GM11168 (cell line): ENCODE results near the gene IGFBP1.
"Not testable (repeated sequence)": the region's sequence is repeated elsewhere in the genome, so short reads cannot be mapped to it uniquely, and the experiment has no call there.

ENCODE experiments used
- in situ Hi-C: fragments of 300-500 bp; cut with MboI; formaldehyde crosslinking; loops from one replicate; pipeline ENCODE4 v1.12.0; 2022; ENCODE audit warnings: low sequenced_read_pairs; ENCODE audit not compliant: unreplicated experiment

Gene IGFBP1

DNA sequence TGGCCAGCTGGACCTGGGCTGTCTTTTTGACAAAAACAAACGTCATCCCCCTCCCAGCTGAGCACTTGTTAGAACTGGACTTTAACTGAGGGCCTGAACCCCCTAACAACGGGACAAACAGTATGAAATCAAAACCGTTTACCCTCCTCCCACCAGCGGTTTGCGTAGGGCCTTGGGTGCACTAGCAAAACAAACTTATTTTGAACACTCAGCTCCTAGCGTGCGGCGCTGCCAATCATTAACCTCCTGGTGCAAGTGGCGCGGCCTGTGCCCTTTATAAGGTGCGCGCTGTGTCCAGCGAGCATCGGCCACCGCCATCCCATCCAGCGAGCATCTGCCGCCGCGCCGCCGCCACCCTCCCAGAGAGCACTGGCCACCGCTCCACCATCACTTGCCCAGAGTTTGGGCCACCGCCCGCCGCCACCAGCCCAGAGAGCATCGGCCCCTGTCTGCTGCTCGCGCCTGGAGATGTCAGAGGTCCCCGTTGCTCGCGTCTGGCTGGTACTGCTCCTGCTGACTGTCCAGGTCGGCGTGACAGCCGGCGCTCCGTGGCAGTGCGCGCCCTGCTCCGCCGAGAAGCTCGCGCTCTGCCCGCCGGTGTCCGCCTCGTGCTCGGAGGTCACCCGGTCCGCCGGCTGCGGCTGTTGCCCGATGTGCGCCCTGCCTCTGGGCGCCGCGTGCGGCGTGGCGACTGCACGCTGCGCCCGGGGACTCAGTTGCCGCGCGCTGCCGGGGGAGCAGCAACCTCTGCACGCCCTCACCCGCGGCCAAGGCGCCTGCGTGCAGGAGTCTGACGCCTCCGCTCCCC lies at the start of gene IGFBP1:
IGFBP1 (plus strand) TSS at position 304 of the 808 bp plus-strand sequence; CDS start at position 469, 165 bp downstream.
- in situ Hi-C loops, result no loop called here

DNA sequence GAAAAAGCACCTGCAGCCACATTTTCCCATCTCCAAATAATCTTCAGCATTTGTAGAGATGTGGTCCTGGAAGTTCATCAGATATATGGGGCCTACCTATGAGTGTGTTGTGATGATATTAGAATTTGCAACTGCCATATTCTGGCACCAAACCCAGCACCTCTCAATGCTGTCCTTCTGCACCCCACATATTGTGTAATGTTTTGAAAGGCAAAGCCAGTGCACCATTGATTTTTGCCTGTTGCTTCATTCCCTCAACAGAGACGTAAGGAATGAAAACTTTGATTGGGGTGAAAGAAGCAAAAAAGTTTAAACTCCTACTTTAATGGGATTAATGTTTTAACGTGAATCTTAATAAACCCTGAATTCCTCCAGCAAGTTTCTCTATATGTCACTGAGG lies 49.4 kb upstream of the IGFBP1 start:
- in situ Hi-C loops, result not testable (repeated sequence)

DNA sequence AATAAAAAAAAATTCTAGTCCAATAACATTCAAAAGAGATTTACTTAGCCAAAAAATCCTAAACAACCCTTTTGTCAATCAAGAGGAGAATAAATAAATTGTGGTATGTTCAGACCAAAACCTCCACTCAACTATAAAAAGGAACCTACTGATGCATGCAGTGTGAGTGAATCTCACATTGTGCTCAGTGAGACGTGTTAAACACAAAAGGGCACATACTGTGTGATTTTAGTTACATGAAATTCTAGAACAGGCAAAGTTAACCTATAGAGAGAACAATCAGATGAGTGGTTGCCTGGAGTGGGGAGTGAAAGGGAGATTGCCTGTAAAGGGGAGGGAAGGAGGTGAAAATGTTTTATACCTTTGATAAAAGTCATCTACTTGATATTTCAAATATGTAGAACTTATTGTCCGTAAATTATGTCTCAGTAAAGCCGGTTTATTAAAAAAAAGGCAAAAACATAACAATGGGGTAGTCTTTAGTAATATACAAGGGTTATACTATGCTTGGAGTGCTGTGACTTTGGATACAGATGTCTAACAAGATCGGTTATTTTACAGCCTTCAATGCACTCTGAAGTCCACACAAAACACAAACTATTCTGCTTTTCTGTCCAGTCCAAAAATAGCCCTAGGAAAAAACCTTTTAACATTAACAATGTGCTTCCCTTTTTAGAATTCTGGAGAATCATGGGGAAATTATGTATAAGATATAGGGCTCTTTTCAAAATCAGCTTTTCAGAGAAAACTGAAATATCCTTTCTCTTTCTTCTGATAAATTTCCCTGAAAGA lies 46.2 kb upstream of the IGFBP1 start:
- in situ Hi-C loops, result not testable (repeated sequence)

DNA sequence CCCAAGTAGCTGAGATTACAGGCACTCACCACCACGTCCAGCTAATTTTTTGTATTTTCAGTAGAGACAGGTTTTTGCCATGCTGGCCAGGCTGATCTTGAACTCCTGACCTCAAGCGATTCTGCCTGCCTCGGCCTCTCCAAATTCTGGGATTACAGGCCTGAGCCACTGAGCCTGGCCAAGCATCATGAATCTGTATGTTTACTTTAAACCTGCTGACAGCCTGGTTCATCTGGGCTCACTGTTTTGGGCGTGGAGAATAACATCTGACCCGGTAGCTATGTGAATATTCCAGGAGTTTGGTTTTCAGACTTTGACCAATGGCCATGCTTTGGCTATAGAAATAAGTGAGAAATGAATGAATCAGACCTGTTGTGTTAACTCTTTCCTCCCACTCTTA lies 41.8 kb upstream of the IGFBP1 start:
- in situ Hi-C loops, result not testable (repeated sequence)

DNA sequence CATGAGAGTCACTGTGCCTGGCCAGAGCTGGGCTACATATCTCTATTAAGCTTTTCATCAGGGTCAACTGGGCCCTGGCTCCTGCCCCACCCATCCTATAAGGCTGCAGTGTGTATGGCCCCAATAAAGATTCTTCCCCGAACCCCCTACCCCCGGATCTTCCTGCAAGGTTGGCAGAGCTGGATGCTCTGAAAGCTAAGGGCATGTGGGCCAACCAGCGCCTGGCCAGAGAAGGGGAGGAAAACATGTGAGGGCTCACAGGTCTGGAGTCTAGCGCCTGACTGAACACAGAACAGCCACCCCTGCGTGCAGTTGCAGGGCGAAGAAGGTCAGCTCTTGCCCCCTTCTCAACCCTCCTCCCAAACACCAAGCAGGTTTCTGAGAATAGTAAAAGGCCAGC lies 39.6 kb upstream of the IGFBP1 start:
- in situ Hi-C loops, result not testable (repeated sequence)

DNA sequence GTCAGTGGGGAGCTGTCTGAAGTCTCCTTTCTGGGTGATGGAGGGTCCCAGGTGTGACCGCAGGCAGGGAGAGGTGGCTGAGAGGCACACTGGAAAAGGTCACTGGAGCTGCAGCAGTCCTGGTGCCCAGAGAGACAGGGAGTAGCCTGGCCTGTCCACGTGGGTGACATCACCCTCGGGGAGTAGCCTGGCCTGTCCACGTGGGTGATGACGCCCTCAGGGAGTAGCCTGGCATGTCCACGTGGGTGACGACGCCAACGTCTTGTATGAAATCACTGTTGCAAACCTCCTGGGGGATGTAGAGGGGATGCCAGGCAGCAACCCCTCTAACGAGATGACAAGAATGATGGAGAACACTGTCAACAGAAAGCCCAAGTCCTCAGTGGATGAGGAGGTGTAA lies 35.3 kb upstream of the IGFBP1 start:
- in situ Hi-C loops, result loop anchor here (25.0 kb wide), 1 partner anchor 166 kb away; no protein-coding TSS in a partner anchor

DNA sequence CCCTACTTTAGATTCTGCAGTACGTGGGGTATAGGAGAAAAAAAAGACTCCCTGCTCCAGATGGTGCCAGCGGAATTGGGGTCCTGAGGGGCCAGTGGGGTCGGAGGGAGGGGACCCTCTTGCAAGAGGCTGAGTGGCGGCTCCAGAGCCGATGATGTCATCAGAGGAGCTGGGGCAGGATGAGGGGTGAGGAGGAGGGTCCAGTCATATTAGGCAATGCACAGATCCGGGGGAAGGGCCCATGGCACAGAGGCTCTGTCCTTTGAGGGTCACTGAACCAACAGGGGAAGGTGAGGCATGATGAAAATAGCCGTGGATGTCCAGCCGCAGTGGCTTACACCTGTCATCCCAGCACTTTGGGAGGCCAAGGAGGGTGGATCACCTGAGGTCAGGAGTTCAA lies 34.8 kb upstream of the IGFBP1 start:
- in situ Hi-C loops, result loop anchor here (25.0 kb wide), 1 partner anchor 166 kb away; no protein-coding TSS in a partner anchor

DNA sequence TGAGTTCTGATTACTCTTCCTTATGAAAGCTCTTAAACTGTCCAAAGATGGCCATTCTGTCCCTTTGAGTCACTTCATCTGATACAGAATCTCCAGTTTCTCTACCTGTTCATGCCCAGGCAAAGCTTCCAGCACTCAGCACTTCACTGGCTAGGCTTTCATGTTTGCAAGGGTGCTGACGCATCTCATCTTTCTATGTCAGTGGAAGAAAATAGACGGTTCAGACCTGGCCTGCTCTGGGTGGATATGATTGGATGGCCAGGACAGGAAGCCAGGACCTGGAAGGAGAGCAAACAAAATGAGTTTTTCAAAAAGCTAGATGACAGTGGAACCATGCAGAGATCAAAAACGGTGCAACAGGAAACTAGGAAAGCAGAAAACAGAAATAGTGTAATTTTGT lies 32.6 kb upstream of the IGFBP1 start:
- in situ Hi-C loops, result loop anchor here (25.0 kb wide), 1 partner anchor 168 kb away; no protein-coding TSS in a partner anchor

DNA sequence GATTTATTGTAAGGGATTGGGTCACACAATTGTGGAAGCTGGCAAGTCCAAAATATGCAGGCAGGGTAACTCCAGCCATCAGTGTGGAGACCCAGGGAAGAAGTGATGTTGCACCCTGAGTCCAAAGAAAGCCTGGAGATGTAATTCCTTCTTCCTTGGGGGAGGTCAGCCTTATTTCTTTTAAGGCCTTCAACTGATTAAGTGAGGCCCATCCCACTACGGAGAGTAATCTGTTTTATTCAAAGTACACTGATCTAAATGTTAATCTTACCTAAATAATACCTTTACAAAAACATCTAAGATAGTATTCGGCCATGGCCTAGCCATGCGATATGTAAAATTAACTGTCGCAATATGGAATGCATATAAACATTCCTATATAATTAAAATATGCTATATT lies 31.4 kb upstream of the IGFBP1 start:
- in situ Hi-C loops, result loop anchor here (25.0 kb wide), 1 partner anchor 170 kb away; no protein-coding TSS in a partner anchor

DNA sequence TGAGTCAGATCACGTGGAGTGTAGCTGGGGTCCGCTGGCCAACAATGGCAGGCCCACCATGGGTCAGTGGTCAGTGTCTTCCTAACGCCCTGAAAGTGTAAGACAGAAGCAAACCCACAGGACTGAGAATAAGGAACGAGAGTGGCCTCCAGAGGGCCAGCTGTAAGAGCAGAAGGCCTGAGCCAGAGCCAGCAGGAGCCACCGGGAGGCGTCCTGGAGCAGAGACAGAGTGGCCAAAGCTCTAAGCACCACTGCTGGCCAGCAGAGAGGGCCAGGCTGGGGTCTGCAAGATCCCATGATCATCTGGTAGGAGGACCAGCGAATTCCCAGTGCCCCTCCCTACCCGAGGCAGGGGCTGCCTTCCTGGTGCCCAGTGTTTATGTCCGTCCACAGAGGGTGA lies 24.6 kb upstream of the IGFBP1 start:
- in situ Hi-C loops, result loop anchor here (25.0 kb wide), 1 partner anchor 176 kb away; no protein-coding TSS in a partner anchor

DNA sequence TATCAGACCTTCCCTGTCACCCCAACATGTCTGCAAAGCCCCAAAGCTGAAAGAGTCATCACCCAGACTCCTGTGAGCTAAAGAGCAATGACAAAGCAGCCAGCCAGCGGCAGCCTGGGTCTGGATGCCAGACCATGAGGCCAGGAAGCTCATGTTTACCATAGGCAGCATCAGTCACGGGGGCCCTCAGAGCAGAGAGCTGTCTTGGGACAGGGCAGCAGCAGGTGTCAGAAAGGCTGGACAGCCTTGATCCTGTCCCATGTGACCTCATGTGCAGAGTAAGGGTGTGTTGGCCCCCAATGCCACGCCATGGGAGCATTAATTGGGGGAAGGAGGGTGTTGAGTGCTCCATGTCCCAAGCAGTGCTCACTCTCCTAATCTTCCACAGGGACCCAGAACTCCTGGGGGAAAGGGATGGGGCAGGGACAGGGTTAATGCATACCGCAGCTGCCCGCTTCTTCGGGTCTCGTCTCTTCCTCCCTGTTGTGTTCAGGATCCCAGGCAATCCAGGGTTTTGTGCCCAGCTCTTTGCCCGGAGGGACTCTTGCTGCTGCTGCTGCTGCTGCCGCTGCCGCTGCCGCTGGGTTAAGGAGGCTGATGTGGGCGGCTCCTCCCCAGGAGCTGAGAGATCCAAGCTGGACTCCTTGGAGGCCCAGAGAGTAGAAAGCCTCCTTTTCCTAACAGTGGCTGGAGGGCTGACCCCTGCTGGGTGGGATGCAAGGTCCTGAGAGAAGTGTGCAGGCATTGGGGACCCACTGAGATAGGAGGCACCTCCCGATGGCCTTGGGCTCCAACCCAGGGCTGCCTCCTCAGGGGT lies 22.5 kb upstream of the IGFBP1 start:
- in situ Hi-C loops, result loop anchor here (25.0 kb wide), 1 partner anchor 179 kb away; no protein-coding TSS in a partner anchor

DNA sequence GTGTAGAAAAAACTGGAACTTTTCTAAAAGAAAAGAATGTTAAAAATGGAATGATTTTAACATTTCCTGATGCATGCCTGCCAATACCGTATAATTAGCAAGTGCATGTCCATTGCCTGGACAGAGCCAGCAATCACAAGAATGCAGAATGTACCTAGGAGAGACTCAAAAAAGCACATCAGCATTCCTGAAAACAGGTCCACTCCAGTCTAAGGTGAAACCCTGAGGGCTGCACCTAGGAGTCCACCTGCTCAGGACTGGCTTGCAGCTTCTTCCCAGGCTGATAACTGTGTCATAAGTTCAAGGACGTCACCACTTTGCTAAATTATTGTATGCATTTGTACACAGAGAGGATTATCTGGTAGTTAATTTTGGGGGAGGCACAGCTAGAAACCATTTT lies 20.8 kb upstream of the IGFBP1 start:
- in situ Hi-C loops, result loop anchor here (25.0 kb wide), 1 partner anchor 180 kb away; no protein-coding TSS in a partner anchor

DNA sequence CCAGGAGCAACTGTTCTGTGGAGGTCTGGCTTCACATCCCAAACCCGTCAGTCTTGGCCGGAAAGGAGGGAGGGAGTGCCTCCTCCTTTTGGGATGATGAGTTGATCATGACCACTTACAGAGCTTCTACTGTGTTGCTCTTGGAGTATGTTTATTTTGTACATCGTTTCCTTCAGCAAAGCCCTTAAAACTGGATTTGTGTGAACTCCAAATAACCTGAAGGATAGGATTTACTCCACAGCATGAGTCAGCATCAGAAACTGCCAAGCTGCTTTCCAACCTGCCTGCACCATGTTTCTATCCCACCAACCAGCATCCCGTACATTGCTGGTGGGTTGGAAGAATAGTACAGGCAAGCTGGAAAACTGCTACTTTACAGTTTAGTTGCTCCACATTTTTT lies 18.9 kb upstream of the IGFBP1 start:
- in situ Hi-C loops, result loop anchor here (25.0 kb wide), 1 partner anchor 182 kb away; no protein-coding TSS in a partner anchor

DNA sequence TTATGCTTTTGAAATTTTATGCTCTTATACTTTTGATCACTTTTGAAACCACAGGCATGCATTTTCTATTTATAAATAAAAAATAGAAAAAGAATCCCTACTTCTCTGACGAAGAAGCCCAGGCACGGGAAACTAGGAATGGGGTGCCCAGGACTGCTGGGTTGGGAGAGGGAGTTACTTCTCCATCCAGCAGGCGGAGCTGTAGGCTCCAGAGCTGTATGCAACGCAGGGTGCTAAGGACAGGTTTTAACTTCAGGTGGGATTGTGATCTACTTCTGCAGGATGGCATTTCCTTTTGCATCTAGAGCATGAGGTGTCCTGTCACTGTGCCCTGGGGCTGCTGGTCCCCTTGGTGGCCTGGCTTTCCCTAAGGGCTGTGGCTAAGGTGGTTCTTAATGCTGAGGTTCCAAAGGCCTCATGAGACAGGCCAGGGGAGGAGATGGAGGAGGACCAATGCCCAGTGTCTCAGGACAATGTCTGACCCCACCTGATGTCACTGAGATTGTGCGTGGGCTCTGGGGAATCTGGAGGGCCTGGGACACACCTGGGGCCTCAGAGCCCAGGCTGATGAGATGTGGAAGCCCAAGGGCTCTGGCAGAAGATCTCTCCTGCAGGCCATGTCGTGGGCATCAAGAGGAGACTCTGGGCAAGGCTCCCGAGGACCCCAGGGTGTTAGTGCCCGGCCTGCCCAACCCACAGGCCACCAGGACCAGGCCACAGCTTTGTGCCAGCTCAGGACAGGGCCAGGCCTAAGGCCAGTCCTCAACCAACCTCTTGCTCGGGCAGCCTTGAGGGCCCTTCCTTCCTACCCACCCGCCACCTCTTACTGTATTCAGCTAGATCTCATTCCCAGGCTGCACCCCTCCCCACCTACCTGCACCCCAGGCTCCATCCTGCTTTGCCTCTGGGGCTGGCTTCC lies 15.9 kb upstream of the IGFBP1 start:
- in situ Hi-C loops, result loop anchor here (25.0 kb wide), 1 partner anchor 185 kb away; no protein-coding TSS in a partner anchor

DNA sequence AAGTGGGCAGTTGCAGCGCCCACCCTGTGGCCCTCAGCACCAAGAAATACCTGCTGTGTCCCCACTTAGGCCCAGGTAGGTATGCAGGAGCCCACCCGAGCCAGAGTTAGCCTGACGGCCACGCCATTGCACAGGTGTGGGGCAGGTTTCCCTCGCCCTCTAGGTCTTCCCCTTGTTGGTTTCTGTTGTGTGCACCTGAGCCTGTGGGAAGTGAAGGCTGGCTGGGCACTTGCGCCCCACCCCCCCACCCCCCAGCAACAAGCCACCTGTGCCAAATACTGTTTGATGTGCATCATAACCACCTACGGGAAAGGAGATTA lies 15.3 kb upstream of the IGFBP1 start, which contains the start of gene CCDC201:
CCDC201 (minus strand) TSS at position 48 of the 320 bp plus-strand sequence. CDS start 75 bp downstream, outside the sequence.
- in situ Hi-C loops, result loop anchor here (25.0 kb wide), 1 partner anchor 186 kb away; no protein-coding TSS in a partner anchor

DNA sequence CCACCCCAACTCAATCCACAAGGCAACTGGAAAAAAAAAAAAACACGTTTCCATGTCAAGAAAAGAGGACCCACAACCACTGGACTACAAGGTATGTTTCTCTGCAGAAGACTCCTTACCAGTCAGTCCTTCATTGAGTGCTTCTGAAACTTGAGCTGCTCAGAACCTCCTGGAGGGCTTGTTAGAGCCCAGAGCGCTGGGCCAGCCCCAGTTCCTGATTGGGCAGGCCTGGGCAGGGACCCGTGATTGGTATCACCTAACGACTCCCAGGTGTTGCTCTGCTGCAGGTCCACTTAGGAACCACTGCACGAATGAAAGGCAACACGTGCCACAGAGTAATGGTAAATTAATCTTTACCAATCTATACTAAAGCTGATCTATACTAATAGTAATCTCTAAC lies 14.9 kb upstream of the IGFBP1 start:
- in situ Hi-C loops, result loop anchor here (25.0 kb wide), 1 partner anchor 186 kb away; no protein-coding TSS in a partner anchor

DNA sequence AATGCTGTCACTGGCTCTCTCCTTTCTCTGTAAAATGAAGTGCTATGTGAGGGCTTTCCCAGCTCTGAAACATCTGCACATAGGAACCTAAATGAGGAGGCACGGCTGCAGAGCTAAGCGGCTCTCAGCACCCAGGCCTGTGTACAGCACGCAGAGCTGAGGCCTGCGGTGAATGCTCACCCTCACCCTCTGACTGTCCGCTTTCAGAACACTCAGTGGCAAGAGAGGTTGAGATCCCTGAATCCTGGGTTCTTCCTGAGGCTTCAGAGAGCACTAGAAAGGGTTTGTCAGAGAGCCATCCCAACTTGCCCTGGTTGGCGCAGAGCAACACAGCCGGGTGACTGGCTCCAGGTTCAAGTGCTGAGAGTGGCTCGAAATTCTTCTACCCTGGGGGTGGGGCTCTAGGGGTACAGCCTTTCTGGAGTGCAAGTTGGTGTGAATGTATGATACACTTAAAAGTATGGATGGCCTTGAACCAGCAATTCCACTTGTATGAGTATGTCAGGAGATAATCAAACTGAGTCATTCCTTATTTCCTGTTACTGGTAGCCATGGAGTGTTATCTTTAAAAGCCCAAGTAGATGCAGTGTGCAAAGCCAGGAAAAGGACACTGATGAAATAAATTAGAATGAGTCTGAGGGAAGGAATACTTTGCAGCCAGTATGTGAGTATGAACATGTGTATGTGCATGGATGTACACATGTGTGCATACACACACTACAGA lies 13.7 kb upstream of the IGFBP1 start:
- in situ Hi-C loops, result loop anchor here (25.0 kb wide), 1 partner anchor 187 kb away; no protein-coding TSS in a partner anchor

DNA sequence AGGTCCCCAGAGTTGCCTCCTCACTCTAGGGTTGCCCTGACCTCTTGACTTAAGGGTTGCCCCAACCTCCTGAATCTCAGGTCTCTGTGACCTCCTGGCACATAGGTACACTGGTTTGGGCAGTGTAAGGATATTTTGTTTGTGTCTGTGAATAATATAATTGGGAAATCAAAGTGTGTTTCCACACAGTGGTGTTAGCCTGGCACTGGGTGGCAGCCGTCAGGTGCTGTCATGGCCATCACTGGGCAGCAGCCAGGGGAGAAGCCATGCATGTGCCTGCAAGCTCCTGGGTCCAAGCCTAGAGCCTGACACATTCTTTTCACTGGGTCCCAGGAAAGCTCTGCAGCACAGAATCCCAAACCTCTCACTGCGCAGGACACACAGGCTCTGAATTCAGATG lies 11.8 kb upstream of the IGFBP1 start:
- in situ Hi-C loops, result no loop called here
